Peyer's patch (tissue), 4 donors: ENCODE measurements around the gene TMEM183A.
"Not testable (repeated sequence)": the region's sequence is repeated elsewhere in the genome, so short reads cannot be mapped to it uniquely, and the experiment has no call there.

Experiments
- CTCF ChIP-seq, 6 experiments: fragments of 450-650 bp in 4 of 6; fragments of 200-600 bp in 2 of 6; sonication (generic) in 1 of 6; IDR thresholded peaks; one replicate each; pipeline ENCODE4 v1.5.1; 2017 to 2019; ENCODE audit warnings: antibody characterized with exemption in 6 of 6, mild to moderate bottlenecking in 3 of 6, moderate library complexity in 1 of 6
- POLR2A ChIP-seq, 2 donors: fragments of 450-650 bp; IDR thresholded peaks; one replicate each; pipeline ENCODE4 v1.5.1; 2017; ENCODE audit warnings: antibody characterized with exemption in 2 of 2, mild to moderate bottlenecking in 2 of 2, moderate library complexity in 2 of 2

DNA sequence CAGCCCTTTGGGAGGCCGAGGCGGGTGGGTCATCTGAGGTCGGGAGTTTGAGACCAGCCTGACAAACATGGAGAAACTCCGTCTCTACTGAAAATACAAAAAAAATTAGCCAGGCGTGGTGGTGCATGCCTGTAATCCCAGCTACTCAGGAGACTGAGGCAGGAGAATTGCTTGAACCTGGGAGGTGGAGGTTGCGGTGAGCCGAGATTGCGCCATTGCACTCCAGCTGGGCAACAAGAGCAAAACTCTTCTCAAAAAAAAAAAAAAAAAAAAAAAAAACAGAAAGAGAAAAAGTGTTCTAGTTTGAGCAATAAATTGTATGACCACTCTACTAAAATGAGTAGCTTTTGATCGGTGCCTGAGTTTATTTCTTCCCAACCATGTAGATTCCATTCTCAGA is 21.1 kb upstream of the TMEM183A start:
- TF ChIP-seq CTCF, POLR2A (IDR thresholded peaks at IDR 0.05): not testable (repeated sequence)
